RWPE2 (cell line): ENCODE results near the gene SASH1.

Experiments used
- ATAC-seq: fragments of 200-7000 bp; cut with Tn5 transposase; 3 replicates; pipeline ENCODE4 v1.9.1; 2021; ENCODE audit warnings: low read depth
- DNase-seq: peaks from one replicate; pipeline ENCODE4 v3.0.0-alpha.2; 2020; ENCODE audit warnings: low spot score
- H3K27ac ChIP-seq: fragments of 450-650 bp; 2 replicates; pipeline ENCODE4 v1.5.1; 2017; ENCODE audit warnings: mild to moderate bottlenecking; ENCODE audit not compliant: poor library complexity, severe bottlenecking
- H3K27me3 ChIP-seq: fragments of 250-450 bp; sonication (Bioruptor Pico); 2 replicates; pipeline ENCODE4 v1.5.1; 2021; ENCODE audit warnings: mild to moderate bottlenecking, moderate library complexity; ENCODE audit not compliant: insufficient read depth, poor library complexity, severe bottlenecking
- H3K36me3 ChIP-seq: fragments of 250-450 bp; sonication (Bioruptor Pico); 2 replicates; pipeline ENCODE4 v1.5.1; 2020; ENCODE audit warnings: low read depth, mild to moderate bottlenecking, moderate library complexity
- H3K4me1 ChIP-seq: fragments of 250-450 bp; sonication (Bioruptor Pico); 2 replicates; pipeline ENCODE4 v1.5.1; 2021; ENCODE audit warnings: mild to moderate bottlenecking, moderate library complexity; ENCODE audit not compliant: insufficient read depth, poor library complexity, severe bottlenecking
- H3K4me3 ChIP-seq: fragments of 250-450 bp; sonication (Bioruptor Pico); 2 replicates; pipeline ENCODE4 v1.5.1; 2021; ENCODE audit warnings: mild to moderate bottlenecking, moderate library complexity; ENCODE audit not compliant: severe bottlenecking
- H3K9me3 ChIP-seq: fragments of 250-450 bp; sonication (Bioruptor Pico); 2 replicates; pipeline ENCODE4 v1.5.1; 2021; ENCODE audit warnings: mild to moderate bottlenecking, moderate library complexity; ENCODE audit not compliant: severe bottlenecking
- TF ChIP-seq, protein P1 (sequence below): fragments of 450-650 bp; IDR thresholded peaks from one replicate; pipeline ENCODE4 v1.5.1; 2017; ENCODE audit warnings: mild to moderate bottlenecking, moderate library complexity; ENCODE audit not compliant: poor library complexity, severe bottlenecking

SASH1 gene

GRCh38 chr6:148535381-148535780 is 192.7 kb downstream of the SASH1 start:
- ATAC-seq (no peak), DNase-seq (no peak)
- Histone ChIP-seq H3K27me3 (no peaks in the 10 kb centered on the region), H3K4me3 (no peak overlapping the region), H3K9me3 (no peaks in the 10 kb centered on the region), H3K4me1 (peaks cover 5% of the 10 kb centered on the region), H3K36me3 (peaks cover 17% of the 10 kb centered on the region), H3K27ac (no peak overlapping the region)
- TF ChIP-seq, protein P1, sequence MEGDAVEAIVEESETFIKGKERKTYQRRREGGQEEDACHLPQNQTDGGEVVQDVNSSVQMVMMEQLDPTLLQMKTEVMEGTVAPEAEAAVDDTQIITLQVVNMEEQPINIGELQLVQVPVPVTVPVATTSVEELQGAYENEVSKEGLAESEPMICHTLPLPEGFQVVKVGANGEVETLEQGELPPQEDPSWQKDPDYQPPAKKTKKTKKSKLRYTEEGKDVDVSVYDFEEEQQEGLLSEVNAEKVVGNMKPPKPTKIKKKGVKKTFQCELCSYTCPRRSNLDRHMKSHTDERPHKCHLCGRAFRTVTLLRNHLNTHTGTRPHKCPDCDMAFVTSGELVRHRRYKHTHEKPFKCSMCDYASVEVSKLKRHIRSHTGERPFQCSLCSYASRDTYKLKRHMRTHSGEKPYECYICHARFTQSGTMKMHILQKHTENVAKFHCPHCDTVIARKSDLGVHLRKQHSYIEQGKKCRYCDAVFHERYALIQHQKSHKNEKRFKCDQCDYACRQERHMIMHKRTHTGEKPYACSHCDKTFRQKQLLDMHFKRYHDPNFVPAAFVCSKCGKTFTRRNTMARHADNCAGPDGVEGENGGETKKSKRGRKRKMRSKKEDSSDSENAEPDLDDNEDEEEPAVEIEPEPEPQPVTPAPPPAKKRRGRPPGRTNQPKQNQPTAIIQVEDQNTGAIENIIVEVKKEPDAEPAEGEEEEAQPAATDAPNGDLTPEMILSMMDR: no peak

DNA sequence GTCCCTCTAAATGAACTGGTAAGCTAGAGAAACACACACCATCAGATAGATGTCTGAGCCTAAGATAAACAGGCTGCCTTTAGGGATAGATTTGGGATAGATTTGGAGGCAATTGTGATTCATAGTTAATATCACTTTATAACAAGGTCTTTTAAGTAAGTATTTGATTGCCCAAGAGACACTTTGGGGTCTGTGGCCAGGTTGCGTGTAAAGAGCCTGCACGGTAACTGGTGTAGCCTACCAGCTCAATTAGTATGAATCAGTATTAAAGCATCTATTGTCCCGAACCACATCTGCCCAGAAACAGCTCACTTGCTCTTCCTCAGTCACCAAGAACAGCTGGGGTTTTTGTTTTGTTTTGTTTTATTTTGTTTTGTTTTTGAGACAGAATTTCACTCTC is 193.3 kb downstream of the SASH1 start:
- TF ChIP-seq, protein P1: no peak
- no peak overlapping the region for H3K4me3 ChIP-seq
- no peaks in the 10 kb centered on the region for H3K9me3 ChIP-seq
- no peak for DNase-seq
- ATAC-seq: no peak
- peaks cover 22% of the 10 kb centered on the region for H3K36me3 ChIP-seq
- no peak overlapping the region for H3K27ac ChIP-seq
- no peaks in the 10 kb centered on the region for H3K27me3 ChIP-seq
- no peaks in the 10 kb centered on the region for H3K4me1 ChIP-seq

DNA sequence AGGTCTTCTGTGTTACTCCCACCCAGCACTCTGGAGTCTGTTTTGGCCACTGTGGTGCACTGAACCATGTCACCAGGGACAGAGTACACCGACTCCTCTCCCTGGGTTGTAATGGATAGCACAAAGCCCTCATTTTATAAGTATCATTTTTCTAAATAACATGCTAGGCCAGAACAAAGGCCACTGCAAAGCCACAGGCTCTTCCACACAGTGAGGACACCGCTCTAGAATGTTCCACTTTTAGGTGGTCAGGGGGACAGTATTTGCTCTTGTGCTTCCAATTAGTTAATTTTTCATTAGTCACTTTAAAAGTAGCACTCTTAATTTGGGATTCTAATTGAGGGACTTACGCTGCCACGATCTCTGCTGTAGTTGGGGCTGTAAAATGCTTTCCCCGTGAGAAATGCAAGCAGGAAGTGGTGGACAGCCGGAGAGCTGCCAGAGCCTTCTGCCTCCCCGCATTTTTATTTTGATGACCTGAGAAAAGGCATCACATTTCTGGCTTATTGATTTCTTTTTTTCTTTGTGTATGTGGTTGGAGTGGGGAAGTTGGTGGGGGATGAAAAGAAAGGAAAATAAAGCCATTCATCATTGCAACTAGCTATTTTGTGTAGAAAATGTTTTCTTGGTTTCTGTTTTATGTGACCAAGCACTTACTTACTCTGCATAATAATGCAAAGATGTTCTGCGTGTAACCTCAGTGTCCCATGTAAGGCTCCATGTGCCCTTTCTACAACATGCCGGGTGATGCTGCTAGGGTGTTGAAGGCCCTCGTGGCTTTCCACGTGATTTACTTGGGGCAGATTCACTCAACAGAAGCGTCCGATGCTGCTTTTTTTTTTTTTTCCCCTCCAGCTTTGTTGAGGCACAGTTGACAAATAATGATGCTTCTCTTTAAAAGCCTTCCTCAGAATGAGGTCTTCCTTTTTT is 195.9 kb downstream of the SASH1 start:
- Histone ChIP-seq H3K4me3 (no peak overlapping the region), H3K27ac (no peak overlapping the region), H3K4me1 (no peaks in the 10 kb centered on the region), H3K9me3 (no peaks in the 10 kb centered on the region), H3K27me3 (no peaks in the 10 kb centered on the region), H3K36me3 (peaks cover 18% of the 10 kb centered on the region)
- TF ChIP-seq, protein P1: no peak
- DNase-seq (no peak), ATAC-seq (no peak)

DNA sequence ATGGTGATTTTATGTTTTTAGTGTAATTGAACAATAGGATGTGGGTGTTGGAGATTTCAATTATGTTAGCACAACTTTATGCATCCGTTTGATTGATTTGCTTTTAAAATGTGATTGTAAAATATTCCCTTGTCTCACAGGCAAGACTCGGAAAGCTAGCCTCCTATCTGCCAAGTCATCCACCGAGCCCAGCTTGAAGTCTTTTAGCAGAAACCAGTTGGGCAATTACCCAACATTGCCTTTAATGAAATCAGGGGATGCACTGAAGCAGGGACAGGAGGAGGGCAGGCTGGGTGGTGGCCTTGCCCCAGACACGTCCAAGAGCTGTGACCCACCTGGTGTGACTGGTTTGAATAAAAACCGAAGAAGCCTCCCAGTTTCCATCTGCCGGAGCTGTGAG is 200.9 kb downstream of the SASH1 start:
- peaks cover 33% of the 10 kb centered on the region for H3K36me3 ChIP-seq

More for the DNA sequence above, 200.9 kb downstream of the SASH1 start:
- Histone ChIP-seq H3K4me3 (no peak overlapping the region), H3K9me3 (no peaks in the 10 kb centered on the region), H3K27ac (no peak overlapping the region), H3K27me3 (no peaks in the 10 kb centered on the region), H3K4me1 (no peaks in the 10 kb centered on the region)
- TF ChIP-seq, protein P1: no peak
- no peak for DNase-seq
- ATAC-seq: no peak
